ENCODE data around the gene FCHO2.

The FCHO2 gene

DNA sequence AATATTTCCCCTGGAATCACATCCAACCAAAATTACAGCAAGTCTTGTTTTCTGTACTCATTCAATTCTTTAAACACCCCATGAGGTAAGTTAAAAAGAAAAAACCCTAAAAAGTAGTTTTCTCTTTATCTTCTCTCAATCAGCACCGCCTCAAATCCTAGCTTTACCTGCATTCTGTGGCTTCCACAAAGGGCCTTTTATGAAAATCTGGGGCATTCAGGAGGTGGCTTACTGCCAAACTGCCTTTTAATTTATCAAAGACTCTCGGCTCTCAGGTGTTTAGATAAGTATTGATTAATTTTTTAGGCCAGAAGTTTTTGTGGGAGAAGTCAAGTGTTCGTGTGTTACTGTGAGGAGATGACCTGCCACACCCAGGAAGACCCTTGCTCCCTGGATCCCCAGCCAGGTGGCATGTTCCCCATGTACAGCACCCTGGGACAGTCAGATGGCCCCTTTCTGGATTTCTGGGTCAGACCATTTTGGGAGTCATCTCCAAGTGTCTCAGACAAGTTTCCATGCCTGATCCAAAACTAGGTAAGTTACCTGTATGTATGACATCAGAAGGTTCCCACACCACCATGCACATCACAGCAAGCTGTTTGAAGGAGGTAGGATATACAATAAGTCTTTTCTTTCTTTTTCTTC is 158.3 kb downstream of the FCHO2 start:
- H3K27ac ChIP-seq: no peak overlapping the region

DNA sequence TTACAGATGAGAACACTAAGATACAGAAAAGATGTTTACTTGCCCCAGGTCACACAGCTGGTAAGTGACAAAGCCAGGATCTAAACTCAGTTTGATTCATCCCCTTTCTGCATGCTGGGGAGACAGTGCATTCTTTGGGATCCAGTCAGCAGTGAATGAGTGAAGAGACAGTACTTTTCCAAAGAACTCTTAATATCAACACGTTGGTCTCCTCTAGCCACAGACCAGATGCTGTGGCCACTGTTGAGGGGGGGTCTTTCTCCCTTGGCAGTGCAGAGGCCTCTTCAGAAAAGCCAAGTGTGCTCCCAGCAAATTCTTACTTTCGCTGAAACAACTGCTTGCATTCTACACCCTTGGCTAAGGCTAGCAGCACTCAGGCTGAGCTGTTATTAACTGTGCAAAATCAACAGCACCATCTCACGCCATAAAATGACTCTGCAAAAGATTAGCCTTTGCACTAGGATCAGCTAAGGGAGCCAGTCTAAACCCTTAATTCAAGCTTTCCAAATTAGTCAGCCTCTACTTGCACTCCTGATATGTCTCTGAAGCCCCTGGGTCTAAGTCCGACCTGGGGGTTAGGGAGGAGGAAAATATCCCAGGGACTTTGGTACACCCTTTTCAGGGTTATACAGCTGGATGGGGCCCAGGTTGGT is 159.7 kb downstream of the FCHO2 start:
- TF ChIP-seq, protein P1, sequence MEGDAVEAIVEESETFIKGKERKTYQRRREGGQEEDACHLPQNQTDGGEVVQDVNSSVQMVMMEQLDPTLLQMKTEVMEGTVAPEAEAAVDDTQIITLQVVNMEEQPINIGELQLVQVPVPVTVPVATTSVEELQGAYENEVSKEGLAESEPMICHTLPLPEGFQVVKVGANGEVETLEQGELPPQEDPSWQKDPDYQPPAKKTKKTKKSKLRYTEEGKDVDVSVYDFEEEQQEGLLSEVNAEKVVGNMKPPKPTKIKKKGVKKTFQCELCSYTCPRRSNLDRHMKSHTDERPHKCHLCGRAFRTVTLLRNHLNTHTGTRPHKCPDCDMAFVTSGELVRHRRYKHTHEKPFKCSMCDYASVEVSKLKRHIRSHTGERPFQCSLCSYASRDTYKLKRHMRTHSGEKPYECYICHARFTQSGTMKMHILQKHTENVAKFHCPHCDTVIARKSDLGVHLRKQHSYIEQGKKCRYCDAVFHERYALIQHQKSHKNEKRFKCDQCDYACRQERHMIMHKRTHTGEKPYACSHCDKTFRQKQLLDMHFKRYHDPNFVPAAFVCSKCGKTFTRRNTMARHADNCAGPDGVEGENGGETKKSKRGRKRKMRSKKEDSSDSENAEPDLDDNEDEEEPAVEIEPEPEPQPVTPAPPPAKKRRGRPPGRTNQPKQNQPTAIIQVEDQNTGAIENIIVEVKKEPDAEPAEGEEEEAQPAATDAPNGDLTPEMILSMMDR (conservative IDR thresholded peaks at IDR 0.05): no peak
- no peak overlapping the region for H3K27ac ChIP-seq

More for the DNA sequence above, 158.3 kb downstream of the FCHO2 start:
- TF ChIP-seq, protein P1 (conservative IDR thresholded peaks at IDR 0.05): no peak

DNA sequence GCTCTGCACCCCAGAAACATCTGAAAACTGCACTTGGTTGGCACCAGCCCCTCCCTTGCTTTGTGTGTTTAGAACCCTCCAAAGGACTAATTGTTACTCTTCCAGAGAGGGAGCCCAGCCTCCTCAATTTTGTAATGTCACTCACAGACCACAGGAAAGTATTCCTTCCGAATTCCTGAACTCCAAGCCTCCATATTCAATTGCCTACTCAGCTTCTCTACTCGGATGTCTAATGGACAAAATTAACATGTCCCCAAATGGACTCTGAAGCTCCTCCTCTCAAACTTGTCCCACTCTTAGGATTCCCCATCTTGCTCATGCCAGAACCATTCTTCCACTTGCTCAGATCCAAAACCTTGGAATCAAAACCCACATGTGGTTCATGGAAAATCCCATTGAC is 160.7 kb downstream of the FCHO2 start:
- H3K27ac ChIP-seq: no peak overlapping the region
- TF ChIP-seq, protein P1 (conservative IDR thresholded peaks at IDR 0.05): no peak

DNA sequence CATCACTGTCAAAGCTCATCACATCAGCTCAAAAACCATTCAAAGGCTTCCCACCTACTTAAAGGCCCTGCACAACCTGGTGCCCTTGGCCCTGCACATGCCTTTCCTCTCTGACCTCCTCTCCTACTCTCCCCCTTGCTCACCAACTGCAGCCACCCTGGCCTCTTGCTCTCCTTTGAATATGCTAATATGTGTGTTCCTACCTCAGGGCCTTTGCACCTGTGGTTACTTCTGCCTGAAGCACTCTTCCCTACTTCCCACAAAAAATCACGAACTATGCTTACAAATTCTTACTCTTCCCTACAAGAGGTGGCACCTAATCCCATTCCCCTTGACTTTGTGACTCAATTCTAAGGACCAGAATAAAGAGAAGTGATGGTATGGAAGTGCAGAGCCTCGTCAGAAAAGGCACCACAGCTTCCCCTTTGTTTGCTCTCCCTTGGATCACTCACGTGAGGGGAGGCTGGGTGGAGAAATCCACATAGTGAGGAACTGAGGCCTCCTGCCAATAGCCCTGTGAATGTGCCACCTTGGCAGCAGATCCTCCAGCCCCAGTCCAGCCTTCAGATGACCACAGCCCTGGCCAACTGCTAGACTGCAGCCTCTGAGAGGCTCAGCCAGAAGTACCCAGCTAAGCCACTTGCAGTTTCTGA is 161.4 kb downstream of the FCHO2 start:
- H3K27ac ChIP-seq: no peak overlapping the region
- TF ChIP-seq, protein P1 (conservative IDR thresholded peaks at IDR 0.05): no peak

DNA sequence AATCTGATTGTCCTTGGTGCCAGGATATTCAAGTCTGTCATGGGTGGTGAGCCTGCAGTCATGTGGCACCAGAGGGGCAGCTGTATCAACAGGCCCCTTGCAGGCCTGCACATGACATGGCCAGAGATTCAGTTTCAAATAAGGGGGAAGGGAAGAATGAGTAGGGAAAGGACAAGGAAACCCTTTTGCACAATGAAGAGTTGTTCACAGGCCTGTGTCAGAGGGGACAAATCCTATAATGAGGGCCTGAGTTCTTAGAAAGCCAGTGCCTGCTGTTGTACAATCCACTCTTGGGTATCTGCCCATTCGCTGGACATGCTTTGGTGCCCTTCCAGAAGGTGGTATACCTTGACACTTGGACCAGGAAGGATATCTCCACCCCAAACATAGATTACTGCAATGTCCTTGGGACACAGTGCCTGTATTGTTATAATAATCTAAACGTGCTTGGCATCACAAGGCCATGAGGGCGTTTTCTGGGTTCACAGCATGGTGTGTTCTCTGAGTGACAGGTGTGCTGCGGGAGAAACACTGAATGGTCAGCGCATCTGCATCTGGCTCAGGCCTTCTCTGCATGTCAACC is 162.6 kb downstream of the FCHO2 start:
- H3K27ac ChIP-seq: no peak overlapping the region
- TF ChIP-seq, protein P1 (conservative IDR thresholded peaks at IDR 0.05): no peak

DNA sequence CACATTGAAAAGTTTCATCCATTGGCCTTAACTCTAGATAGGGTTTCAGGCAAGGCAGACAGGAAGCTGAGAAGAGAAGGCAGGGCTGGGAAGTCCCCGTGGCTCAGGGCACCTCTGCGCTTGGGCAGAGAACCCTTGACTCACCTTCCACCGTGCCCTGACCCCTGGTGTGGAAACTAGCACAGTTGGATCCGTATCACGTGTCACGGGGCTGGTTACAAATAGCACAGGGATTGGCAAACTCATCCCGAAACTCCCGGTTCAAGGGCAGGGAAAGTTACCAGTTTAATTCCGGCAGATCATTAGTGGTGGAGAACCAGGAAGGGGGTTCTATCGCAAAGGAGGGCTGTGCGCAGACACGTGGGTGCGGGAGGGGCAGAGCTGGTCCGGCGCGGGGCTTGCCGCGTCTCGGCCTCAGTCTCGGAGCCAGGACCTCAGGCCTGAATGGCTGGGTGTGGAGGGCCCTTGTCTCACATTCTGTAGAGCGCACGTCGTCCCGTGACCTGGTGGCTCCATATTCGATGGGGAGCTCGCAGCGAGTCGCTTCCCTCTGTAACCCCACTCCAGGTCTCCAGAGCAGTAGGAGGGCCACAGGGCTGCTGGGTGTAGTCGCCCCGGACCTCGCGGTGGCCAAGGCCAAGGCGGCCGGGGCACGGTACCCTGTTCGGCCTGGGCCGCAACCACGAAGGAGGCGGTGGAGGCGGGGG is 163.8 kb downstream of the FCHO2 start:
- H3K27ac ChIP-seq: no peak overlapping the region
- TF ChIP-seq, protein P1 (conservative IDR thresholded peaks at IDR 0.05): no peak
